ENCODE measurements around the gene MTHFD1L. TPM values are rescaled to one million over a fixed set of nuclear protein-coding genes. Genes with fewer than 3 reads are reported as not detected.

Gene MTHFD1L
- total RNA-seq, 3 donors from 2014 or later, result 3.5 to 15.1 (median 11.0) TPM

- TF ChIP-seq POLR2AphosphoS5 (IDR thresholded peaks at IDR 0.05) (no peak), CTCF (IDR thresholded peaks at IDR 0.05) (no peak), POLR2A (IDR thresholded peaks at IDR 0.05) (no peak)
- H3K27ac ChIP-seq, result no peak overlapping the region
- intact Hi-C loops (cut with DNase I; ENCODE audit: low total_unique reads), result no loop called here
- DNase-seq (ENCODE audit: low spot score in 2 of 2), result no peak
- H3K4me3 ChIP-seq, result no peak overlapping the region
- no peaks in the 10 kb centered on the region for H3K9me3 ChIP-seq
- no peaks in the 10 kb centered on the region for H3K27me3 ChIP-seq
- no peaks in the 10 kb centered on the region for H3K36me3 ChIP-seq
- H3K4me1 ChIP-seq, result no peaks in the 10 kb centered on the region
Observed at GRCh38 chr6:150981669-150982068, 116.2 kb downstream of the MTHFD1L start.

- no peak for DNase-seq (ENCODE audit: low spot score in 2 of 2)
- TF ChIP-seq POLR2AphosphoS5 (IDR thresholded peaks at IDR 0.05), result no peak
- TF ChIP-seq POLR2A (IDR thresholded peaks at IDR 0.05), result no peak
- no peak for TF ChIP-seq CTCF (IDR thresholded peaks at IDR 0.05)
- no peaks in the 10 kb centered on the region for H3K9me3 ChIP-seq
- H3K4me3 ChIP-seq, result no peak overlapping the region
- no peaks in the 10 kb centered on the region for H3K4me1 ChIP-seq
- no peaks in the 10 kb centered on the region for H3K36me3 ChIP-seq
- no peaks in the 10 kb centered on the region for H3K27me3 ChIP-seq
- intact Hi-C loops (cut with DNase I; ENCODE audit: low total_unique reads), result no loop called here
- H3K27ac ChIP-seq, result no peak overlapping the region
Observed at GRCh38 chr6:150987371-150987828, 121.9 kb downstream of the MTHFD1L start.

GRCh38 chr6:150987855-150988464 lies 122.5 kb downstream of the MTHFD1L start:
- H3K9me3 ChIP-seq, result no peaks in the 10 kb centered on the region
- no peak overlapping the region for H3K4me3 ChIP-seq
- H3K36me3 ChIP-seq, result no peaks in the 10 kb centered on the region
- TF ChIP-seq CTCF (IDR thresholded peaks at IDR 0.05) (no peak), POLR2AphosphoS5 (IDR thresholded peaks at IDR 0.05) (no peak), POLR2A (IDR thresholded peaks at IDR 0.05) (no peak)
- H3K27ac ChIP-seq, result no peak overlapping the region
- H3K27me3 ChIP-seq, result no peaks in the 10 kb centered on the region
- H3K4me1 ChIP-seq, result no peaks in the 10 kb centered on the region
- no peak for DNase-seq (ENCODE audit: low spot score in 2 of 2)
- intact Hi-C loops (cut with DNase I; ENCODE audit: low total_unique reads), result no loop called here

GRCh38 chr6:150991487-150991886 lies 126.0 kb downstream of the MTHFD1L start:
- H3K4me3 ChIP-seq, result no peak overlapping the region
- intact Hi-C loops (cut with DNase I; ENCODE audit: low total_unique reads), result no loop called here

More at GRCh38 chr6:150991487-150991886, 126.0 kb downstream of the MTHFD1L start:
- DNase-seq (ENCODE audit: low spot score in 2 of 2), result no peak
- H3K36me3 ChIP-seq, result no peaks in the 10 kb centered on the region
- H3K9me3 ChIP-seq, result no peaks in the 10 kb centered on the region
- TF ChIP-seq CTCF (IDR thresholded peaks at IDR 0.05), result no peak
- TF ChIP-seq POLR2AphosphoS5 (IDR thresholded peaks at IDR 0.05), result no peak
- no peak for TF ChIP-seq POLR2A (IDR thresholded peaks at IDR 0.05)
- H3K4me1 ChIP-seq, result no peaks in the 10 kb centered on the region
- H3K27me3 ChIP-seq, result no peaks in the 10 kb centered on the region
- H3K27ac ChIP-seq, result no peak overlapping the region
